Upper lobe of right lung (tissue), 1 donor: ENCODE data around the gene PSMD14. TPM values are rescaled to one million over a fixed set of nuclear protein-coding genes. Genes with fewer than 3 reads are reported as not detected.

Experiments
- ATAC-seq: fragments of 200-7000 bp; cut with Tn5 transposase; one replicate; pipeline ENCODE4 v1.9.1; 2020; ENCODE audit warnings: mild to moderate bottlenecking, moderate library complexity
- DNase-seq: peaks from one replicate; pipeline ENCODE4 v3.0.0-alpha.2; 2020
- H3K27ac ChIP-seq: fragments of 200-600 bp; one replicate; pipeline ENCODE4 v1.8.0; 2022
- H3K27me3 ChIP-seq: fragments of 200-600 bp; one replicate; pipeline ENCODE4 v1.8.0; 2022; ENCODE audit warnings: mild to moderate bottlenecking
- H3K36me3 ChIP-seq: fragments of 200-600 bp; one replicate; pipeline ENCODE4 v1.8.0; 2022
- H3K4me1 ChIP-seq: fragments of 200-600 bp; one replicate; pipeline ENCODE4 v1.8.0; 2022
- H3K4me3 ChIP-seq: fragments of 200-600 bp; one replicate; pipeline ENCODE4 v1.8.0; 2022; ENCODE audit warnings: mild to moderate bottlenecking
- H3K9me3 ChIP-seq: fragments of 200-600 bp; one replicate; pipeline ENCODE4 v1.8.0; 2022
- CTCF ChIP-seq: fragments of 200-600 bp; IDR thresholded peaks from one replicate; pipeline ENCODE4 v1.8.0; 2022; ENCODE audit warnings: antibody characterized with exemption
- intact Hi-C: fragments of 100-400 bp; cut with DNase I; formaldehyde crosslinking; loops from one replicate; pipeline ENCODE4 v1.11.0; 2022
- total RNA-seq: library from RNA; stranded (reverse); fragmentation: NEBNext Ultra II Directional; extraction: Animal tissue kit (Norgen Biotek cat#: 25700); gene quantifications from one replicate; pipeline ENCODE4 v1.2.1, GENCODE V29; 2021
- donor health status: DM: no; HTN: yes; CAD: no; lungs with severe emphysema.

Gene PSMD14
- total RNA-seq, 1 donor from 2014 or later, result 33.0 TPM

DNA sequence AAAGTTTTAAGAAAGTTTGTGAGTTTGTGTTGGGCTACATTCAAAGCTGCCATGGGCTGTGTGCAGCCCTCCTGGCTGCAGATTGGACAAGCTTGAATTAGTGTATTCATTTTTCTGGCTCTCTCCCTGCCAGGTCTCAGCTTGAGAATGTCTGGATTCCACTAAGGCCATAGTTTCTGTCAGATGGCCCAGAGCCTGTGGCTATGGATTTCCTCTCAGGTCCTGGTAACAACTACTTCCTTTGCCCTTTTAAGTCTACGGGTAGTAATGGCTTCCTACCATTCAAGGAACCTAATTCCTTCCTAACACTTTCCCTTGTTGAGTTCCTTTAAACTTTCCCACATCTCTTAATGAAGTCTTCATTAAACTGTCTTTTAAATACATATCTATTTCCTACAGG is 24.3 kb upstream of the PSMD14 start:
- H3K9me3 ChIP-seq, result no peaks in the 10 kb centered on the region
- no peak overlapping the region for H3K4me3 ChIP-seq
- no peak for ATAC-seq
- TF ChIP-seq CTCF, result no peak
- H3K27ac ChIP-seq, result no peak overlapping the region
- intact Hi-C loops, result no loop called here
- H3K27me3 ChIP-seq, result peaks cover 12% of the 10 kb centered on the region
- no peaks in the 10 kb centered on the region for H3K36me3 ChIP-seq
- no peaks in the 10 kb centered on the region for H3K4me1 ChIP-seq
- DNase-seq, result no peak

GRCh38 chr2:161303535-161304050 is 4.6 kb upstream of the PSMD14 start:
- Histone ChIP-seq H3K27me3 (no peaks in the 10 kb centered on the region), H3K4me1 (peaks cover 3% of the 10 kb centered on the region), H3K36me3 (no peaks in the 10 kb centered on the region), H3K9me3 (no peaks in the 10 kb centered on the region), H3K27ac (no peak overlapping the region), H3K4me3 (no peak overlapping the region)
- DNase-seq, result no peak
- no peak for ATAC-seq
- no peak for TF ChIP-seq CTCF
- intact Hi-C loops, result no loop called here

GRCh38 chr2:161306919-161307318 is 1.3 kb upstream of the PSMD14 start:
- intact Hi-C loops, result no loop called here
- Histone ChIP-seq H3K27ac (no peak overlapping the region), H3K27me3 (no peaks in the 10 kb centered on the region), H3K4me1 (peaks cover 15% of the 10 kb centered on the region), H3K36me3 (no peaks in the 10 kb centered on the region), H3K4me3 (no peak overlapping the region), H3K9me3 (no peaks in the 10 kb centered on the region)
- ATAC-seq (no peak), DNase-seq (no peak)
- no peak for TF ChIP-seq CTCF

GRCh38 chr2:161307676-161308075 is 549 bp upstream of the PSMD14 start:
- H3K36me3 ChIP-seq, result no peaks in the 10 kb centered on the region
- ATAC-seq, result no peak
- no peaks in the 10 kb centered on the region for H3K9me3 ChIP-seq
- no peak for DNase-seq
- H3K4me1 ChIP-seq, result peaks cover 15% of the 10 kb centered on the region
- no peaks in the 10 kb centered on the region for H3K27me3 ChIP-seq
- TF ChIP-seq CTCF, result no peak
- peak overlapping the region; percentile 79 for H3K4me3 ChIP-seq
- peak overlapping the region; percentile 89 for H3K27ac ChIP-seq
- intact Hi-C loops, result no loop called here

DNA sequence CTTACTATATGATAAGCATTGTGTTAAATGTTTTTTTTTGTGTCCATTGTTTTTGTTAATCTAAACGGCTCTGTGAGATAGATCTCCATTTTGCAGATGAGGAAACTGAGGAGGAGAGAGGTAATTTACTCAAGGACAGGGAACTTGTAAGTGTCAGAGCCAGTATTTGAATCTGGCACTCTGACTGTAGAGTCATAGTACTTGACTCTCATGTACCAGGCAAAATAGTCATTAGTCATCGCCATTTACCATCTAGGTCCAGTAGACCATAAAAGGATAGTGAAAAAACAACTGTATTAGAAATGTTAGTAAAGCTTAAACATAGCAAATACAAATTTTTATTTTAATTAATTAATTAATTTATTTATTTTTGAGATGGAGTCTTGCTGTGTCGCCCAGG is 4.8 kb downstream of the PSMD14 start:
- H3K36me3 ChIP-seq, result no peaks in the 10 kb centered on the region
- no peaks in the 10 kb centered on the region for H3K27me3 ChIP-seq
- no peak overlapping the region for H3K27ac ChIP-seq
- no peak for TF ChIP-seq CTCF
- peaks cover 12% of the 10 kb centered on the region for H3K4me1 ChIP-seq
- no peaks in the 10 kb centered on the region for H3K9me3 ChIP-seq
- intact Hi-C loops, result no loop called here
- ATAC-seq, result no peak
- DNase-seq, result no peak
- no peak overlapping the region for H3K4me3 ChIP-seq

DNA sequence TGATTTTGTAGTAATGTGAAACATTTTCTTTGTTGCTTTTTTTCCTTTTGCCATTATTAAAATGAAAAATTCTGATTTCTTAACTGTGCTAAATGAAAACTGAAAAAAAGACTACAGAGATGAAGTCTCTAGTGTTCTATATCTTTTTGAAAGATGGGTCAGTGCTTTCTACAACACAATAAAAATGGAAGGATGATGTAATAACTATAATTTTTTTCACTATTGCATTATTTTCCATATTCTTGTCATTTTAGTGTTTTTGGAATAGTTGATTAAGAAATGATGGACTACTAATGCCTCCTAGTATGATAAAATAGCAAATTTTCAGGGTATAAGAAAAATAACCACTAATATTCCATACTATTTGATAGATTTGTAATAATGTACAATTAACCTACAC is 7.2 kb downstream of the PSMD14 start:
- H3K27ac ChIP-seq, result no peak overlapping the region
- H3K36me3 ChIP-seq, result no peaks in the 10 kb centered on the region
- intact Hi-C loops, result no loop called here
- TF ChIP-seq CTCF, result no peak
- no peak for ATAC-seq
- no peaks in the 10 kb centered on the region for H3K27me3 ChIP-seq
- H3K4me3 ChIP-seq, result no peak overlapping the region
- no peak for DNase-seq
- H3K9me3 ChIP-seq, result no peaks in the 10 kb centered on the region
- no peaks in the 10 kb centered on the region for H3K4me1 ChIP-seq
